CD4-positive, alpha-beta T cell (primary cell): ENCODE data around the gene ACRV1. TPM values are rescaled to one million over a fixed set of nuclear protein-coding genes. Genes with fewer than 3 reads are reported as not detected.

Experiments used
- ATAC-seq: fragments of 200-7000 bp; cut with Tn5 transposase; one replicate; pipeline ENCODE4 v1.10.0; 2022; ENCODE audit warnings: mild to moderate bottlenecking; ENCODE audit not compliant: poor library complexity
- CTCF ChIA-PET: fragments of 350-600 bp; sonication (Branson Sonifier 250); formaldehyde crosslinking; loops from one replicate; lab custom pipeline; 2021; ENCODE audit warnings: antibody characterized with exemption, inconsistent platforms; lab: Charles Lee
- POLR2A ChIA-PET: fragments of 350-600 bp; sonication (Branson Sonifier 250); formaldehyde crosslinking; loops from one replicate; lab custom pipeline; 2021; ENCODE audit warnings: antibody characterized with exemption, inconsistent platforms; lab: Charles Lee
- DNase-seq, 14 experiments: peaks; one replicate each; pipeline ENCODE4 v3.0.0-alpha.2; 2013 to 2020; ENCODE audit warnings: mixed read lengths in 2 of 14
- H3K27ac ChIP-seq, 2 donors: one replicate each; pipeline versions ENCODE4 v1.5.1 to v1.7.0; 2013; ENCODE audit warnings: low read length in 2 of 2, low read depth in 1 of 2, mild to moderate bottlenecking in 1 of 2
- H3K27me3 ChIP-seq, 2 experiments: 1 replicate in 1 of 2; 2 replicates in 1 of 2; pipeline versions ENCODE4 v1.6.1 to v1.7.0; 2013; ENCODE audit warnings: low read length in 2 of 2, control low read depth in 1 of 2, mild to moderate bottlenecking in 1 of 2, moderate library complexity in 1 of 2; ENCODE audit not compliant: insufficient read depth in 2 of 2, control insufficient read depth in 1 of 2
- H3K36me3 ChIP-seq: one replicate; pipeline ENCODE4 v1.6.1; 2013; ENCODE audit warnings: low read length, control low read depth; ENCODE audit not compliant: insufficient read depth
- H3K4me1 ChIP-seq: one replicate; pipeline ENCODE4 v1.6.1; 2013; ENCODE audit warnings: low read length, control low read depth; ENCODE audit not compliant: insufficient read depth
- H3K4me3 ChIP-seq: one replicate; pipeline ENCODE4 v1.5.1; 2013; ENCODE audit warnings: mild to moderate bottlenecking, low read length, moderate library complexity
- H3K9me3 ChIP-seq, 2 experiments: 1 replicate in 1 of 2; 2 replicates in 1 of 2; pipeline versions ENCODE4 v1.6.1 to v1.7.0; 2013; ENCODE audit warnings: low read length in 2 of 2, mild to moderate bottlenecking in 2 of 2, control low read depth in 1 of 2, moderate library complexity in 1 of 2; ENCODE audit not compliant: control insufficient read depth in 1 of 2, insufficient read depth in 1 of 2
- H3K27ac Mint-ChIP-seq: one replicate; pipeline ENCODE4 v1.8.0; 2020; ENCODE audit warnings: mixed read lengths
- H3K27me3 Mint-ChIP-seq: one replicate; pipeline ENCODE4 v1.8.0; 2021; ENCODE audit warnings: mixed read lengths
- H3K36me3 Mint-ChIP-seq: one replicate; pipeline ENCODE4 v1.8.0; 2021; ENCODE audit warnings: low read depth, mixed read lengths
- H3K4me1 Mint-ChIP-seq: one replicate; pipeline ENCODE4 v1.8.0; 2021; ENCODE audit warnings: low read depth, mixed read lengths
- H3K4me3 Mint-ChIP-seq: one replicate; pipeline ENCODE4 v1.8.0; 2020; ENCODE audit warnings: mild to moderate bottlenecking, mixed read lengths
- H3K9me3 Mint-ChIP-seq: one replicate; pipeline ENCODE4 v1.8.0; 2020; ENCODE audit warnings: mixed read lengths
- intact Hi-C, 2 experiments: fragments of 100-400 bp; cut with DNase I in 1 of 2; cut with micrococcal nuclease in 1 of 2; formaldehyde crosslinking; loops; one replicate each; pipeline versions ENCODE4 v1.15.1 to v1.9.0; 2023 to 2025; cut with DNase I, micrococcal nuclease
- total RNA-seq, 174 experiments: library from RNA in 2 of 174; stranded (reverse) in 2 of 174; gene quantifications; one replicate each; pipeline ENCODE4 v1.2.3 and lab custom pipeline; 2021 to 2026
- TF ChIP-seq, protein P1 (sequence below): fragments of 200-600 bp; IDR thresholded peaks from one replicate; pipeline ENCODE4 v1.8.0; 2022; ENCODE audit warnings: antibody characterized with exemption, mild to moderate bottlenecking

ACRV1 gene
- total RNA-seq, 2 experiments from 2014 or later, result not detected

DNA sequence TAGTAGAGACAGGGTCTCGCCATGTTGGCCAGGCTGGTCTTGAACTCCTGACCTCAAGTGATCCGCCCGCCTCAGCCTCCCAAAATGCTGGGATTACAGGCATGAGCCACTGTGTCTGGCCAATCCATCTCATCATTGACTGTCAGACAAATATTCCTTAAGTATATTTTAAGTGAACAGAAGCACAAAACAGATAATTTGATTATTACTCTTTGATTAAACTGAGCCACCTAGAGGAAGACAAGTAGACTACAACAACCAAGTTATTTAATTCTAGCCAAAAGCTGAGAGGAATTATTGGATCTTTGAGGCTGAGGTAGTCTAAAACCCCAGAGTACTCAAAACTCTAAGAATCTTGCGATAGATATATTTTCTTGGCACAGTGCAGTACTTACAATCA, 1.2 kb downstream of the ACRV1 start:
- ATAC-seq, result no peak
- H3K36me3 ChIP-seq, result no peaks in the 10 kb centered on the region
- no peaks in the 10 kb centered on the region for H3K4me1 ChIP-seq
- no peaks in the 10 kb centered on the region for H3K4me1 Mint-ChIP-seq
- no peaks in the 10 kb centered on the region for H3K27me3 ChIP-seq
- H3K9me3 ChIP-seq, result no peaks in the 10 kb centered on the region
- DNase-seq, result no peak
- ChIA-PET CTCF (no interaction called here), POLR2A (no interaction called here)
- no peak overlapping the region for H3K4me3 ChIP-seq
- no peak overlapping the region for H3K27ac ChIP-seq
- intact Hi-C loops, result no loop called here
- TF ChIP-seq, protein P1, sequence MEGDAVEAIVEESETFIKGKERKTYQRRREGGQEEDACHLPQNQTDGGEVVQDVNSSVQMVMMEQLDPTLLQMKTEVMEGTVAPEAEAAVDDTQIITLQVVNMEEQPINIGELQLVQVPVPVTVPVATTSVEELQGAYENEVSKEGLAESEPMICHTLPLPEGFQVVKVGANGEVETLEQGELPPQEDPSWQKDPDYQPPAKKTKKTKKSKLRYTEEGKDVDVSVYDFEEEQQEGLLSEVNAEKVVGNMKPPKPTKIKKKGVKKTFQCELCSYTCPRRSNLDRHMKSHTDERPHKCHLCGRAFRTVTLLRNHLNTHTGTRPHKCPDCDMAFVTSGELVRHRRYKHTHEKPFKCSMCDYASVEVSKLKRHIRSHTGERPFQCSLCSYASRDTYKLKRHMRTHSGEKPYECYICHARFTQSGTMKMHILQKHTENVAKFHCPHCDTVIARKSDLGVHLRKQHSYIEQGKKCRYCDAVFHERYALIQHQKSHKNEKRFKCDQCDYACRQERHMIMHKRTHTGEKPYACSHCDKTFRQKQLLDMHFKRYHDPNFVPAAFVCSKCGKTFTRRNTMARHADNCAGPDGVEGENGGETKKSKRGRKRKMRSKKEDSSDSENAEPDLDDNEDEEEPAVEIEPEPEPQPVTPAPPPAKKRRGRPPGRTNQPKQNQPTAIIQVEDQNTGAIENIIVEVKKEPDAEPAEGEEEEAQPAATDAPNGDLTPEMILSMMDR, result no peak
- H3K27ac Mint-ChIP-seq, result no peak overlapping the region
- H3K36me3 Mint-ChIP-seq, result no peaks in the 10 kb centered on the region
- H3K9me3 Mint-ChIP-seq, result no peaks in the 10 kb centered on the region
- H3K27me3 Mint-ChIP-seq, result no peaks in the 10 kb centered on the region
- no peak overlapping the region for H3K4me3 Mint-ChIP-seq

DNA sequence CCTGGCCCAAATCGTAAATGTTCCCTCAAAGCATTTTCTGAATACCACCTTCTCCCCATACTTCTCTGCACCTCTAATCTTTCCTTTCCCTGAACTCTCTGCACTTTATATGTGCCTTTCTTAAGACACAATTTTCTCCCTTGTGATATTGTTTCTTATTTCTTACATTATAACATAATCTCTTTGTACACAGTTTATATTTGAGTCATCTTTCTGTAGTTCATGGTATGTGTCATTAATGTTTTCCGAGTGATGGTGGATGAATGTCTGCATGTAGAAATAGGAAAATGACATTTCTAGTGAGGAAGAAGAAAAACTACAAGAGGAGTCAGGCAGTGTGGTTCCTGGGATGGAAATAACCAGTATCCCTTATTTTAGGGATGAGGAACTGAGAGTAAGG, 5.5 kb downstream of the ACRV1 start:
- no peaks in the 10 kb centered on the region for H3K27me3 ChIP-seq
- Mint-ChIP-seq H3K4me3 (no peak overlapping the region), H3K4me1 (no peaks in the 10 kb centered on the region), H3K9me3 (no peaks in the 10 kb centered on the region), H3K27me3 (no peaks in the 10 kb centered on the region), H3K27ac (no peak overlapping the region), H3K36me3 (no peaks in the 10 kb centered on the region)
- ATAC-seq (no peak), DNase-seq (no peak)
- POLR2A ChIA-PET, result no interaction called here
- H3K27ac ChIP-seq, result no peak overlapping the region
- TF ChIP-seq, protein P1, result no peak
- CTCF ChIA-PET, result no interaction called here
- no peaks in the 10 kb centered on the region for H3K9me3 ChIP-seq
- intact Hi-C loops, result no loop called here
- no peaks in the 10 kb centered on the region for H3K4me1 ChIP-seq
- H3K36me3 ChIP-seq, result no peaks in the 10 kb centered on the region
- H3K4me3 ChIP-seq, result no peak overlapping the region

DNA sequence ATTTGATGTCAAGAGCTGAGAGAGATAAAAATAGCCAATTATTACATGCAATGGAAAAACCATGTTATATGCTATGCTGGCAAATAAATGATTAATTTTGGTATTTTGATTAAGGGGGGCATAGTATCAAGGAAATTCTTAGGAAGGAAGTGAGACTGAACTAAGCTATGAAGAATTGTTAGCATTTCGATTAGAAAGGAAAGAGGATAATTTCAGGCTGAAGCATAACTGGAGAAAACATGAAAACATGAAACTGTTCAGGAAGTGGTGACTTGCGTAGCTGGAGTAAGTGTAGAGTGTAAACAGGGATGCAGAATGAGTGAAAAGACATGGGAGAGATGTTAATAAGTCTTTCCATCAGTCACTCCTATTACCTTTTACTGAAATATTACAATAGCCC, 6.4 kb downstream of the ACRV1 start:
- no peaks in the 10 kb centered on the region for H3K9me3 ChIP-seq
- no peaks in the 10 kb centered on the region for H3K27me3 ChIP-seq
- ChIA-PET POLR2A (no interaction called here), CTCF (no interaction called here)
- Mint-ChIP-seq H3K36me3 (no peaks in the 10 kb centered on the region), H3K9me3 (no peaks in the 10 kb centered on the region), H3K27me3 (no peaks in the 10 kb centered on the region), H3K27ac (no peak overlapping the region), H3K4me3 (no peak overlapping the region), H3K4me1 (no peaks in the 10 kb centered on the region)
- no peak overlapping the region for H3K27ac ChIP-seq
- intact Hi-C loops, result no loop called here
- ATAC-seq (no peak), DNase-seq (no peak)
- H3K36me3 ChIP-seq, result no peaks in the 10 kb centered on the region
- no peaks in the 10 kb centered on the region for H3K4me1 ChIP-seq
- TF ChIP-seq, protein P1, result no peak
- H3K4me3 ChIP-seq, result no peak overlapping the region
